Neural progenitor cell (in vitro differentiated cells): ENCODE results near the gene ARHGAP23.

Source experiments
- CTCF ChIP-seq: fragments of 200-600 bp; sonication (generic); IDR thresholded peaks from 2 replicates; pipeline ENCODE4 v1.5.1; 2017; ENCODE audit warnings: antibody characterized with exemption, mild to moderate bottlenecking
- EZH2phosphoT487 ChIP-seq: fragments of 200-600 bp; sonication (generic); IDR thresholded peaks from 2 replicates; pipeline ENCODE4 v1.6.1; 2017; ENCODE audit warnings: antibody characterized with exemption

GRCh38 chr17:38430822-38431221 lies 2.6 kb downstream of the ARHGAP23 start:
- TF ChIP-seq CTCF: no peak
- no peak for TF ChIP-seq EZH2phosphoT487
